Muscle of arm (tissue), 12 donors: ENCODE measurements around the gene OSBPL5. TPM values are rescaled to one million over a fixed set of nuclear protein-coding genes. Genes with fewer than 3 reads are reported as not detected.

Source experiments
- polyA plus RNA-seq, 12 donors: library from polyadenylated mRNA; unstranded; fragments of 120-200 nt; gene quantifications; one replicate each; pipeline ENCODE4 v1.2.1, GENCODE V29; 2013; ENCODE audit not compliant: insufficient read length in 12 of 12

The OSBPL5 gene
- polyA plus RNA-seq, 12 donors = 9.7 to 46.6 (median 13.4) TPM; not detected in 1

Other genes with a start within 250 kb of the OSBPL5 start
- 1 to 10 TPM in 2 of 12 donors, under 1 TPM in 7, not detected in 3; 0.26 to 2.4 (median 0.50) TPM for gene PHLDA2, start 235.9 kb downstream of the OSBPL5 start, polyA plus RNA-seq
- gene NAP1L4, start 173.0 kb downstream of the OSBPL5 start, polyA plus RNA-seq = 100 to 1,000 TPM in 11 of 12 donors, not detected in 1; 102 to 170 (median 128) TPM
- gene CARS1, start 107.9 kb downstream of the OSBPL5 start, polyA plus RNA-seq = 10 to 100 TPM in 11 of 12 donors, not detected in 1; 10.0 to 26.9 (median 21.0) TPM
- gene MRGPRG, start 53.5 kb upstream of the OSBPL5 start, polyA plus RNA-seq = not detected
- gene MRGPRE, start 67.1 kb upstream of the OSBPL5 start, polyA plus RNA-seq = not detected
- 10 to 100 TPM in 11 of 12 donors, not detected in 1; 13.8 to 29.4 (median 21.8) TPM for gene ZNF195, start 213.8 kb upstream of the OSBPL5 start, polyA plus RNA-seq